NAMALWA (cell line): ENCODE measurements around the gene HDAC4.

Source experiments
- DNase-seq: peaks from one replicate; pipeline ENCODE4 v3.0.0-alpha.2; 2015; ENCODE audit warnings: low spot score

HDAC4 gene

GRCh38 chr2:239008677-239009588 lies 391.9 kb downstream of the HDAC4 start:
- DNase-seq: no peak

GRCh38 chr2:239008004-239008403 lies 392.8 kb downstream of the HDAC4 start:
- DNase-seq: no peak

GRCh38 chr2:239006622-239007285 lies 394.1 kb downstream of the HDAC4 start:
- DNase-seq: no peak

DNA sequence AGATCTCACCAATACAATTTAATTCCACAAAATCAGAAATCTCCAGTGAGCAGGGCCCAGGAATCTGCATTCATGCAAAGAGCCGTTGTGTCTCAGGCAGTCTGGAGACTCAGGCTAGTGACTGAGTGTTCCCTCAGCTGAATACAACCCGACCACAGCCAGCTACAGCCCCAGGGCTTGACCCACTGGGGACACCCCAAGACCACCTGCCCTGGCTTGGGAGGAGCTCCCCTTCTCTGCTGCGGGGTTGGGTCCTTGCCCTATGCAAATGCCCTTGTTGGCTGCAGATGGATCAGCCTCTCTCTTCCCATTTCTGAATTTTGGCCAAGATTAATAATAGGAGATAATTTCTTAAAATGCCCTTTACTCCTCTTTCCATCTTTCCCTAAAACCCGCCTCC lies 395.2 kb downstream of the HDAC4 start:
- DNase-seq: no peak

DNA sequence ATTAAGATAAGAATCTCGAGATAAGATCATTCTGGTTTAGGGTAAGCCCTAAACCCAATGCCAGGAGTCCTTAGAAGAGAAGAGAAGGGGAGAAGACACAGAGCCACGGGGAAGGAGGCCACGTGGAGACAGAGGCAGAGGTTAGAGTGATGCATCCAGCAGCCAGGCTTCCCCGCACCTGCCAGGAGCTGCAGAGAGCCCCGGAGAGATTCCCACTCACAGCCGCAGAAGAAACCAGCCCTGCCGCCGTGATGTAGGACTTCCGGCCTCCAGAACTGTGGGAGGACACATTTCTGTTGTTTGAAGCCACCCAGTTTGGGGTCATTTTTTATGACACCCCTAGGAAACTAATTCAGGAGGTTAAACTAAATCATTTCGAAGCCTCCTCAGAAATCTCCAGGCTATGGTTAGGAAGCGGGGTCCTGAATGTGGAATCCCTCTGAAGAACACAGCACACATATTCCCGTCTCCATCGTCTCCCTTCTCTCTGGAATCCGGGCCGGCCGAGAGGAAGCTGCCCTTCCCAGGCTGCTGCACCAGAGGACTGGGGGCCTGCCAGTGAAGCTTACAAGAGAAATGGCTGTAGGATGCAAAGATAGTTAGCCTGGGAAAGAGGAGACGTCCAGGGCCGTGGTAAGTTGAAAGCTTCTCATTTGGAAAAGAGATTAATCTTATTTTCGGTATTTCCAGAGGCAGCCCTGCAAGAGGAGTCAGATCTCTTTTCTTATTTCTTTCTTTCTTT lies 396.4 kb downstream of the HDAC4 start:
- no peak for DNase-seq

- DNase-seq: no peak
Measured at GRCh38 chr2:239003624-239004273, 397.1 kb downstream of the HDAC4 start.

DNA sequence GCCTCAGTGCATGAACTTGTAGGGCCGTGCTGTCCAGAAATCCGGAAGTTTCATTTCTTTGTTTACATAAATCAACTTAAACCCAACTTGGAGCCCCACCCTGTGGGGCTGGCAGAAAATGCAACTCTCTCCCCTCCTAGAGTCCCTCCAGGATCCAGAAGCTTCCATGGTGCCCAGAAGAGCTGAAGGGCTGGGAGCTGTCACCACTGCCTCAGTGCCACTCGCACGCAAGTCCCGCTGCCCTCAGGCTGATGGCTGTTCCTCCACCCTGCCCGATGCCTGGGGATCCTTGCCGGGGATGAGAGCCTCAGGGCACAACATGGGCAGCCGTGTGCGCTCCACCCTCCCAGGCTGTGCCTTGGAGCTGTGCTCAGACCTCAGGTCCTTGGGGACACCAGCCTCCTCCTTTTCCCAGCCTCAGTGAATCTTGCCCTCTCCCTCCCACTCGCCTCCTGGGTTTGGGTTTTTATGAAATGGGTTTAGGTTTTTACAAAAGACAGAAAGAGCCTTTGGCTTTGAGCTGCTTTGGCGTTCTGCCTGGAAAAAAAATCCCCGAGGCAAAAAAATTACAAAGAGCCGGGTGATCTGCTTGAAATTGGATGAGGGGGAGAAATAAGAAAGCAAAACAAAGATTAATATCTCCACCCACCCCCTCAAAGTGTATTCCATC lies 397.7 kb downstream of the HDAC4 start:
- DNase-seq: no peak

- no peak for DNase-seq
Measured at GRCh38 chr2:239002591-239002953, 398.2 kb downstream of the HDAC4 start.

GRCh38 chr2:239001794-239002193 lies 399.0 kb downstream of the HDAC4 start:
- no peak for DNase-seq

DNA sequence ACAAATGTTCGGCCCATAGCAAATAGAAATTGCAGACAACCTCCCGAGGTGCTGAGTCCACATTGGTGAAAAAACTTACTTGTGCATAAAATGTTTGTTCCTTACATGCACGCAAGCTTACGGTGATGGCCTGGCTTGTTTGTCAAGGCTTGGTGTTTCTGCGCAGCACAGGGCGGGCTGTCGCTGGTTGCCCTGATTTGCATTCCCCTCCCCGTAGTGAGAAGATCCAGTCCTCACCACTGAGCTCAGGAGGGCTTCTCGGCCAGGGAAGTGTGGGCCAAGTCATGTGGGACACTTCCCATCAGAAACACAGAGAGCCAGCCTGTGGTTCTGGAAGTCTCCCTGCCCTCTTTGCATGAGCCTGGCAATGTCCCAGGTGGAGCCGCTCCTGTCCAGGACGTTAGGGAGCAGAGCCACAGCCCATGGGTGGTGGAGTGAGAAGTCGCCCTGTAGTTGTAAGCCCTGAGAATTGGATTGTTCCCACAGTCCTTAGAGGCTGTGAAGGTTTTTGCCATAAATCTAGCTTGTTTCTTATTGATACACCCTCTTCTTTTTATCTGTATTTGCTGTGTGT lies 400.2 kb downstream of the HDAC4 start:
- DNase-seq: no peak

DNA sequence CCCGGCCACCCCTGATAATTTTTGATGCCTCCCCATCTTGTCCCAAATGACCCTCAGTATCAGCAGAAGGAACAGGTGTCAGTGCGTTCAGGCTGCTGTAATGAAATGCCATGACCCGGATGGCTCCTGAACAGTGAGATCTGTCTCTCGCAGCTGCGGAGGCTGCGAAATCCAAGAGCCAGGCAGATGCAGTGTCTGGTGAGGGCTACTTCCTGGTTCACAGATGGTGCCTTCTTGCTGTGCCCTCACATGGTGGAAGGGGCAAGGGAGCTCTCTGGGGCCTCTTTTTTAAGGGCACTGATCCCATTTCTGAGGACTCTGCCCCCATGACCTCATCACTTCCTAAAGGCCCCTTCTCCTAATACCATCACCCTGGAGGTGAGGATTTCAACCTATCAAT lies 400.7 kb downstream of the HDAC4 start:
- DNase-seq: no peak

DNA sequence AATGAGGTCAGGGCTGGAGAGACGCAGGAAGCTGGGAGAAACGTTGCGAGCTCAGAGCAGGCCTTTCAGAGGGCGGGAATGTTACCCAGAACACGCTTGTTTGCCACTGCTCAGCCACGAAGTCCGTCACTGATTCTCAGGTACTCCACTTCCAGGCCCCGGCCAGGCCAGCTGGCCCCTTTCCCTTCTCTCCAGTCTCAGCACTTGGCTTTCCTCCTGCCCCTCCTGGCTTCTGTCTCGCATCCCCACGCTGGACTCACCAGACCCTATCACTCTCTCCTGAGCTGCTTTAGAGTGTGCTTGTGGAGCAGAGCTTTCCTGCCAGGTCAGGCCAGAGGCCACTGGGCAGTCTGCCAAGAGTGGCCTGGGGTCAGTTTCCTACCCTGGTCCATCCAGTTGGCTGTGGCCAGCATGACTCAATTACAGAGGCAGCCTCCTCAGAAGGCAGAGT lies 401.5 kb downstream of the HDAC4 start:
- DNase-seq: no peak

GRCh38 chr2:238998801-238999200 lies 402.0 kb downstream of the HDAC4 start:
- no peak for DNase-seq
